ENCODE data around the gene STXBP5. TPM values are rescaled to one million over a fixed set of nuclear protein-coding genes. Genes with fewer than 3 reads are reported as not detected.

Gene STXBP5
- total RNA-seq, 4 donors from 2014 or later: 18.1 to 22.1 (median 20.0) TPM

DNA sequence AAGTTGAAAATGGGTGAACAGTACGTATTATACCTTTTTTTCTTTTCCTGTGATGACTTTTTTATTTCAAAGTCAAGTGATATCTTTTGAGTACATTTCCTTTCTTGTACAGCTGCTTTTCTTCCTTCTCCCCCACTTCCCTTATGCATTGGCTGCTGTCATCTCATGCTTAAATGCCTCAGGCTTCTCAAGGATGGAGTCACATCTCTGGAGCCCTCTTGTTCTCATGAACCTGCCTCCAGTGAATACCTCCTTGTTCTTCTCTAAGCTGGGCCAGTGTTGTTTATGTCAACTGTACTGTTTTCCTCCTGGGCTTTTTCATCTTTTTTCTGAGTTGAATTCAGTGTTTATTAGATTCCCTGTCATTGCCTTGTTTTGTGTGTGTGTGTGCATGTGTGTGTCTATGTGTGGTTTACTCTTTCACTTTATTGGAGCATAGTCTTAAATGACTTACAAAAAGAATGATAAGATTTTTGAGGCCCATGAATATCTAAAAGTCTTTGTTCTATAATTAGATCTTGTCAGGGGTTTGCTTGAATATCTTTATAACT, 23.6 kb downstream of the STXBP5 start:
- no peaks in the 10 kb centered on the region for H3K27me3 ChIP-seq
- no peaks in the 10 kb centered on the region for H3K9me3 ChIP-seq
- no peaks in the 10 kb centered on the region for H3K4me1 ChIP-seq
- intact Hi-C loops (cut with DNase I): loop anchor here (10.0 kb wide), 1 partner anchor 373 kb away; no protein-coding TSS in a partner anchor
- DNase-seq (ENCODE audit: extremely low spot score): no peak
- WGBS: 83% methylated on average over 1 of the region's 1 CpG
- H3K4me3 ChIP-seq: no peak overlapping the region
- TF ChIP-seq, protein P1, sequence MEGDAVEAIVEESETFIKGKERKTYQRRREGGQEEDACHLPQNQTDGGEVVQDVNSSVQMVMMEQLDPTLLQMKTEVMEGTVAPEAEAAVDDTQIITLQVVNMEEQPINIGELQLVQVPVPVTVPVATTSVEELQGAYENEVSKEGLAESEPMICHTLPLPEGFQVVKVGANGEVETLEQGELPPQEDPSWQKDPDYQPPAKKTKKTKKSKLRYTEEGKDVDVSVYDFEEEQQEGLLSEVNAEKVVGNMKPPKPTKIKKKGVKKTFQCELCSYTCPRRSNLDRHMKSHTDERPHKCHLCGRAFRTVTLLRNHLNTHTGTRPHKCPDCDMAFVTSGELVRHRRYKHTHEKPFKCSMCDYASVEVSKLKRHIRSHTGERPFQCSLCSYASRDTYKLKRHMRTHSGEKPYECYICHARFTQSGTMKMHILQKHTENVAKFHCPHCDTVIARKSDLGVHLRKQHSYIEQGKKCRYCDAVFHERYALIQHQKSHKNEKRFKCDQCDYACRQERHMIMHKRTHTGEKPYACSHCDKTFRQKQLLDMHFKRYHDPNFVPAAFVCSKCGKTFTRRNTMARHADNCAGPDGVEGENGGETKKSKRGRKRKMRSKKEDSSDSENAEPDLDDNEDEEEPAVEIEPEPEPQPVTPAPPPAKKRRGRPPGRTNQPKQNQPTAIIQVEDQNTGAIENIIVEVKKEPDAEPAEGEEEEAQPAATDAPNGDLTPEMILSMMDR (IDR thresholded peaks at IDR 0.05): no peak
- no peak for TF ChIP-seq POLR2AphosphoS5 (IDR thresholded peaks at IDR 0.05)
- no peak for TF ChIP-seq POLR2A (IDR thresholded peaks at IDR 0.05; ENCODE audit: low read depth)
- no peak for TF ChIP-seq EP300 (IDR thresholded peaks at IDR 0.05)
- H3K36me3 ChIP-seq: no peaks in the 10 kb centered on the region
- no peak overlapping the region for H3K27ac ChIP-seq (replicated peaks in 1 of 4)

DNA sequence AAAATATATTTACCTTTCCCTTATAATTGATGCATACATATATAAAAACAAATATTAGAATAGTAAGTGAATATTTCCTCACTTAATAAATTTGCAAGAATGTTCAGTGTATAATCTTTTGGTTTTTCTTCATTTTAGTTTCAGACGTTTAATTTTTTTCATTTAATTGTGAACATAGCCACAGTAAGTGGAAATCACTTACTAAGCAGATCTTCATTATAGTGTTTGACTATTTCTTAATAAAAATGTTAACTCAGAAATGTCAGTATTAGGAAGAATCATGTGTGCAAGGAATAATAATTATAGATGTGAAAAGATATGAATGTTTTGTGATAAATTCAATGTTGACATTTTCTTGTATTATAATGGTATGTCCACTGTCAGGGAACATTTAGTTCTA, 27.4 kb downstream of the STXBP5 start:
- Histone ChIP-seq H3K36me3 (no peaks in the 10 kb centered on the region), H3K9me3 (no peaks in the 10 kb centered on the region), H3K4me1 (no peaks in the 10 kb centered on the region), H3K4me3 (no peak overlapping the region), H3K27me3 (no peaks in the 10 kb centered on the region), H3K27ac (replicated peaks in 1 of 4) (no peak overlapping the region)
- DNase-seq (ENCODE audit: extremely low spot score): no peak
- no peak for TF ChIP-seq POLR2AphosphoS5 (IDR thresholded peaks at IDR 0.05)
- no peak for TF ChIP-seq EP300 (IDR thresholded peaks at IDR 0.05)
- TF ChIP-seq, protein P1 (IDR thresholded peaks at IDR 0.05): no peak
- TF ChIP-seq POLR2A (IDR thresholded peaks at IDR 0.05; ENCODE audit: low read depth): no peak
- intact Hi-C loops (cut with DNase I): no loop called here
- 67% methylated on average over 1 of the region's 1 CpG for WGBS

DNA sequence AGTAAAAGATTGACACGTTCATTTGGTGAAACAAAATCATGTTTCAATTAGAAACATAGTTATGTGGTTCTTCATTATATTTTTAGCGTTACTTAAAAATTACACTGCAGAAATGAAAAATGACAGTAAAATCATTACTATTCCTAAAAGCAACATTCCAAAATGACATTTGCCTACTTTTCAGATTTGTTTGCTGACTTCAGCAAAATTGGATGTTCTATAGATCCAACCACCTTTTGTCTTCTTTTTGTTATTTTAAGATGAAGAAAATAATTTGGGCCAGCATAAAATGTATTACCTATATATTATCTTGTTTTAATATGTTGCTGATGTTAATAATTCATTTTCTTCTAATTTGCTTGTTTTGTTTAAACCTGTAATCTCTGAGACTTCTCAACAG, 30.5 kb downstream of the STXBP5 start:
- 97% methylated on average over 2 of the region's 2 CpGs for WGBS
- H3K27ac ChIP-seq (replicated peaks in 1 of 4): no peak overlapping the region
- H3K4me3 ChIP-seq: no peak overlapping the region
- TF ChIP-seq POLR2AphosphoS5 (IDR thresholded peaks at IDR 0.05) (no peak), POLR2A (IDR thresholded peaks at IDR 0.05; ENCODE audit: low read depth) (no peak), EP300 (IDR thresholded peaks at IDR 0.05) (no peak)
- TF ChIP-seq, protein P1 (IDR thresholded peaks at IDR 0.05): no peak
- no peak for DNase-seq (ENCODE audit: extremely low spot score)
- H3K4me1 ChIP-seq: no peaks in the 10 kb centered on the region
- H3K36me3 ChIP-seq: peaks cover 0 to 14% (median 4%) of the 10 kb centered on the region in 4 donors
- no peaks in the 10 kb centered on the region for H3K27me3 ChIP-seq
- intact Hi-C loops (cut with DNase I): no loop called here
- no peaks in the 10 kb centered on the region for H3K9me3 ChIP-seq

DNA sequence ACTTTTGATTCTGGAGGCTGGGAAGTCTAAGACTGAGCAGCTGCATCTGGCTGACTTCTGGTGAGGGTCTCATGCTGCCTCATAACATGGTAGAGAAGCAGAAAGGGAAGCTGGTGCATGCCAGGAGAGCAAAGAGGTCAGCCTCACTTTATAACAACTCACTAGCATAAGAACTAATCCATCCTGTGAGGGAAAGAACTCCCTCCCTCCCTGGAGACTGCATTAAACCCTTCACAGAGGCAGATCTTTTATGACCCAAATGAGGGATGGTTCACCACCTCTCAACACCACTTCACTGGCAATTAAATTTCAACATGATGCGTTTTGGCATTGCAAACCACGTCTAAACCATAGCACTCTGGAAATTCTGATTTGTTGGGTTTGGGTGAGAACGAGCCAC, 33.9 kb downstream of the STXBP5 start:
- H3K4me3 ChIP-seq: no peak overlapping the region
- H3K27ac ChIP-seq (replicated peaks in 1 of 4): no peak overlapping the region
- H3K4me1 ChIP-seq: no peaks in the 10 kb centered on the region
- intact Hi-C loops (cut with DNase I): no loop called here
- DNase-seq (ENCODE audit: extremely low spot score): no peak
- TF ChIP-seq, protein P1 (IDR thresholded peaks at IDR 0.05): no peak
- TF ChIP-seq EP300 (IDR thresholded peaks at IDR 0.05): no peak
- no peak for TF ChIP-seq POLR2A (IDR thresholded peaks at IDR 0.05; ENCODE audit: low read depth)
- no peak for TF ChIP-seq POLR2AphosphoS5 (IDR thresholded peaks at IDR 0.05)
- no peaks in the 10 kb centered on the region for H3K9me3 ChIP-seq
- peaks cover 0 to 22% (median 6%) of the 10 kb centered on the region in 4 donors for H3K36me3 ChIP-seq
- 97% methylated on average over 3 of the region's 3 CpGs for WGBS
- H3K27me3 ChIP-seq: no peaks in the 10 kb centered on the region

DNA sequence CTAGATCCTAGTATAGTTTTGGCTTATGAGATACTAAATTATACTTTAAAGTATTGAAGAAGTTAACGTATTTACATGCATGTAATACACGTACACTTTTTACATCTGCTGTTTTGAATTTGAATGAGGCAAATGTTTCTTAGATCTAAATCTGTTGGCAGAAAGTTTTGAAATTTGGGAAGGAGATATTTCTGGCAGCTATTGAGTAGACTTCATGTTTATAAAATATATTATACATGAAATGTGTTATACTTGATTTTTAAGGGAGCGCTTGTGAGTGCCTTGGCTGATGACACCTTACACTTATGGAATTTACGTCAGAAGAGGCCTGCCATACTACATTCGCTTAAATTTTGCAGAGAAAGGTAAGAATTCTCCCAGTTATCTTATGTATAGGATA, 34.7 kb downstream of the STXBP5 start:
- WGBS: 96% methylated on average over 5 of the region's 5 CpGs
- H3K27ac ChIP-seq (replicated peaks in 1 of 4): no peak overlapping the region
- no peaks in the 10 kb centered on the region for H3K9me3 ChIP-seq
- no peak overlapping the region for H3K4me3 ChIP-seq
- intact Hi-C loops (cut with DNase I): no loop called here
- no peak for DNase-seq (ENCODE audit: extremely low spot score)
- no peaks in the 10 kb centered on the region for H3K4me1 ChIP-seq
- no peaks in the 10 kb centered on the region for H3K27me3 ChIP-seq
- TF ChIP-seq POLR2AphosphoS5 (IDR thresholded peaks at IDR 0.05) (no peak), POLR2A (IDR thresholded peaks at IDR 0.05; ENCODE audit: low read depth) (no peak), EP300 (IDR thresholded peaks at IDR 0.05) (no peak)
- TF ChIP-seq, protein P1 (IDR thresholded peaks at IDR 0.05): no peak
- peaks cover 0 to 22% (median 6%) of the 10 kb centered on the region in 4 donors for H3K36me3 ChIP-seq

All from esophagus muscularis mucosa (tissue), 4 donors.